Ascending aorta (tissue), 2 donors: ENCODE results near the gene CCL5. TPM values are rescaled to one million over a fixed set of nuclear protein-coding genes. Genes with fewer than 3 reads are reported as not detected.

Experiments used
- DNase-seq, 2 donors: peaks; one replicate each; pipeline ENCODE4 v3.0.0-alpha.2; 2019; ENCODE audit warnings: low spot score in 2 of 2
- H3K27ac ChIP-seq, 2 donors: fragments of 200-600 bp; sonication (generic); one replicate each; pipeline ENCODE4 v1.5.1; 2016 to 2017; ENCODE audit warnings: mild to moderate bottlenecking in 1 of 2
- H3K27me3 ChIP-seq: fragments of 200-600 bp; sonication (generic); one replicate; pipeline ENCODE4 v1.5.1; 2017
- H3K36me3 ChIP-seq, 2 donors: fragments of 200-600 bp; sonication (generic); one replicate each; pipeline ENCODE4 v1.5.1; 2016
- H3K4me1 ChIP-seq, 2 donors: fragments of 200-600 bp; sonication (generic); one replicate each; pipeline ENCODE4 v1.5.1; 2016 to 2017; ENCODE audit warnings: mild to moderate bottlenecking in 1 of 2
- H3K4me3 ChIP-seq, 2 donors: fragments of 200-600 bp; sonication (generic); one replicate each; pipeline ENCODE4 v1.5.1; 2016 to 2017; ENCODE audit warnings: mild to moderate bottlenecking in 1 of 2
- H3K9me3 ChIP-seq, 2 donors: fragments of 200-600 bp; sonication (generic); one replicate each; pipeline ENCODE4 v1.5.1; 2016
- CTCF ChIP-seq, 3 experiments: fragments of 200-600 bp in 2 of 3; fragments of 450-650 bp in 1 of 3; sonication (generic) in 2 of 3; IDR thresholded peaks; one replicate each; pipeline ENCODE4 v1.5.1; 2016 to 2019; ENCODE audit warnings: antibody characterized with exemption in 3 of 3, mild to moderate bottlenecking in 1 of 3, moderate library complexity in 1 of 3
- intact Hi-C: fragments of 100-400 bp; cut with DNase I; formaldehyde crosslinking; loops from one replicate; pipeline ENCODE4 v1.15.1; 2023
- total RNA-seq: library from RNA; depleted of rRNA; stranded (reverse); fragments of >200 nt; gene quantifications from one replicate; pipeline ENCODE4 v1.1.0, GENCODE V29; 2016

Gene CCL5
- total RNA-seq, 1 donor from 2014 or later, result 43.2 TPM

DNA sequence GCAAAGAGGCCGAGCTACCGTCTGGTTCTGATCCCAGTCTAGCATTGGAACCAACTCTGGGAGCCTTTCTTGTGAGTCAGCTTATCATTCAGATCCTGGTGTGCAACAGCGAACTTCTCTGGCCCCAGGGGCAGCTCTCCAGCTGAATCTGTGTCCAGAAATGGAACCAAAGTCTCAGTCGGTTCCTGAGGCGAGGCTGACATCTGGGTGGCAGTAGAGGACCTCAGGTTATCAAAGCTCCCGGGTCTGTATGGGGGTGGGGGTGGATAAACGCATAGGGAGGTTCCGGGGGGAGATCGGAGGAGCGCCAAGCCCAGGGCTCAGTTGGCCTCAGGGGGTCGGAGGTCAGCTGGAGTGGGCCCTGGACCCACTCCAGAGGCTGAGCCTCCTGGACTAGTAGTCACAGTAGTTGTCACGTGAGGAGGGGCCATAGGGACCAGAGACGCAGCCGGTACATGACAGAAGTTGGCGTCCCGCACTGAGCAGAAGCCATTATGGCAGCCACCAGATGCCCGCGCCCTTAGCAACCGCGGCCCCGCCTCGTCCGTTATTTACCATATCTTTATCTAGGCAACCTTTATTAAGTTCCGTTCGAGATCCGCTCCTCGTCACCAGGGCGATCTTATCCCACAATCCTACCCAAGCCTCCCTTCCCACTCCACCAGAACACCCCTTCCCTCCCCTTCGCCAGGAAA lies 37.5 kb upstream of the CCL5 start:
- H3K4me1 ChIP-seq, result no peaks in the 10 kb centered on the region
- no peak overlapping the region for H3K27ac ChIP-seq
- no peaks in the 10 kb centered on the region for H3K9me3 ChIP-seq
- H3K36me3 ChIP-seq, result no peaks in the 10 kb centered on the region
- no peak for TF ChIP-seq CTCF (IDR thresholded peaks at IDR 0.05)
- intact Hi-C loops, result no loop called here
- H3K27me3 ChIP-seq, result no peaks in the 10 kb centered on the region
- no peak for DNase-seq
- no peak overlapping the region for H3K4me3 ChIP-seq

DNA sequence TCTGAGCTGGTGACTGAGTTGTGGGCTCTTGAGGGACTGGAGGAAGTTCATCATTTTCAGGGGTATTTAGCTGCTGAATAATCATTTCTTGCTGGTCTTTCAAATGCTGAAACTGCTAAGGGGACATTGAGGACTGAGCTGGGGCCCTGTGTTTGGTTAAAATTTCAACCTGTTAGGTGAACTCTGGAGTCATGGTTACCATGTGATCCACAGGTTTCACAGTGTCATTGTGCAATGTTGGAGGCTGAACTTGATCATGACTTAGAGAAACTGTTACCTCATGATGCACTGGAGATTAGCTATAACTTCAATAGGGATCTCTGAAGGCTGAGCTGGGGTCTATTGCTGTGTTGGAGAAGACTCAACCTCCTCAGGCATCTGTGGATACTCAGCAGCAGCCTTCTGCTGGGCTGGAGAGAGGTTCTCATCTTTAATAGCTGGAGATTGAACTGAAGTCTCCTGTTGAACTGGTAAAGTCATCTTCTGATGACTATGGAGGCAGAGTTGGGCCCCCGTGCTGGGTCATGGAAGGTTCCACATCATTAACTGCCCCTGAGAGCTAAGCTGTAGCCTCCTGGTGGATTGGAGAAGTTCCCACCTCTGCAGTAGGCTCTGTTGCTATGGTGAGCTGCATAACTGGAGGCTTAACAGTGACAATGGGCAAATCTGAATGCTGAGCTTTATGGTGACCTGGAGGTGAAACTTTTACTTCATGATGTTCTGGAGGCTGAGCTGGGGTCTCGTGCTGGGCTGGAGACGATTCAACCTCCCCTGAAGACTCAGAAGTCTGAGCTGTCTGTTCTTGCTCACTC lies 35.2 kb upstream of the CCL5 start:
- DNase-seq, result no peak
- no peak overlapping the region for H3K27ac ChIP-seq
- H3K4me3 ChIP-seq, result no peak overlapping the region
- intact Hi-C loops, result no loop called here
- H3K4me1 ChIP-seq, result no peaks in the 10 kb centered on the region
- no peaks in the 10 kb centered on the region for H3K27me3 ChIP-seq
- no peaks in the 10 kb centered on the region for H3K9me3 ChIP-seq
- no peak for TF ChIP-seq CTCF (IDR thresholded peaks at IDR 0.05)
- no peaks in the 10 kb centered on the region for H3K36me3 ChIP-seq

- Histone ChIP-seq H3K4me1 (no peaks in the 10 kb centered on the region), H3K27me3 (no peaks in the 10 kb centered on the region), H3K27ac (no peak overlapping the region), H3K36me3 (no peaks in the 10 kb centered on the region), H3K4me3 (no peak overlapping the region), H3K9me3 (no peaks in the 10 kb centered on the region)
- intact Hi-C loops, result no loop called here
- no peak for TF ChIP-seq CTCF (IDR thresholded peaks at IDR 0.05)
- no peak for DNase-seq
Observed at GRCh38 chr17:35914354-35914753, 34.2 kb upstream of the CCL5 start.

GRCh38 chr17:35913609-35914008 lies 33.4 kb upstream of the CCL5 start:
- no peaks in the 10 kb centered on the region for H3K36me3 ChIP-seq
- H3K9me3 ChIP-seq, result no peaks in the 10 kb centered on the region
- H3K27me3 ChIP-seq, result no peaks in the 10 kb centered on the region
- H3K4me1 ChIP-seq, result no peaks in the 10 kb centered on the region
- no peak for TF ChIP-seq CTCF (IDR thresholded peaks at IDR 0.05)
- intact Hi-C loops, result no loop called here
- no peak for DNase-seq
- H3K4me3 ChIP-seq, result no peak overlapping the region
- no peak overlapping the region for H3K27ac ChIP-seq

DNA sequence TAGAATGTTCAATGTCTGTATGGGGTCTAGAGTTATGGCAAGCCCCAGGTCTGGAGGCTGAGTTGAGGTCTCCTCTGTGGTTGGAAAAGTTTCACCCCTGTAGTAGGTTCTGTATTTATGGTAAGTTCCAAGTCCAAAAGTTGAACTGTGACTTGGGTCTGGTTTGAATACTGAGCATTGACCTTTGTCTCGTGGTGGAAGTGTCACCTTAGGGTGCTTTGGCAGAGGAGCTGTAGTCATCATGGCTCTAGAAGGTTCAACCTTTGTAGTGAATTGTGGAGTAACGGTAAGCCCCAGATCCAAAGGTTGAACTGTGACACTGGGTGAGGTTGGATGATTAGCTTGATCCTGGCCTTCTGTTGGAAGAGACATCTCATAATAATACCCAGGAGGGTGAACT lies 32.8 kb upstream of the CCL5 start:
- H3K9me3 ChIP-seq, result no peaks in the 10 kb centered on the region
- no peaks in the 10 kb centered on the region for H3K27me3 ChIP-seq
- no peaks in the 10 kb centered on the region for H3K4me1 ChIP-seq
- intact Hi-C loops, result no loop called here
- H3K4me3 ChIP-seq, result no peak overlapping the region
- TF ChIP-seq CTCF (IDR thresholded peaks at IDR 0.05), result no peak
- no peak for DNase-seq
- no peaks in the 10 kb centered on the region for H3K36me3 ChIP-seq
- H3K27ac ChIP-seq, result no peak overlapping the region
